GM10248 (cell line): ENCODE measurements around the gene COPZ2.
"Not testable (repeated sequence)": the region's sequence is repeated elsewhere in the genome, so short reads cannot be mapped to it uniquely, and the experiment has no call there.

Source experiments
- CTCF ChIA-PET: fragments of 300-600 bp; sonication (Branson Sonifier 250); formaldehyde crosslinking; extraction: SDS; loops from one replicate; lab custom pipeline; 2021; ENCODE audit warnings: antibody characterized with exemption; lab: Yijun Ruan, JAX
- POLR2A ChIA-PET: fragments of 350-650 bp; sonication (Branson Sonifier 250); formaldehyde crosslinking; extraction: SDS; loops from one replicate; lab custom pipeline; 2020; ENCODE audit warnings: antibody characterized with exemption; lab: Yijun Ruan, JAX
- DNase-seq: peaks from one replicate; pipeline ENCODE4 v3.0.0; 2012; ENCODE audit errors: extremely low spot score
- CTCF ChIP-seq: IDR thresholded peaks from 2 replicates; pipeline ENCODE4 v1.5.1; 2012; ENCODE audit warnings: mild to moderate bottlenecking, low read depth; ENCODE audit errors: extremely low read depth, missing control alignments, control extremely low read depth

The COPZ2 gene

DNA sequence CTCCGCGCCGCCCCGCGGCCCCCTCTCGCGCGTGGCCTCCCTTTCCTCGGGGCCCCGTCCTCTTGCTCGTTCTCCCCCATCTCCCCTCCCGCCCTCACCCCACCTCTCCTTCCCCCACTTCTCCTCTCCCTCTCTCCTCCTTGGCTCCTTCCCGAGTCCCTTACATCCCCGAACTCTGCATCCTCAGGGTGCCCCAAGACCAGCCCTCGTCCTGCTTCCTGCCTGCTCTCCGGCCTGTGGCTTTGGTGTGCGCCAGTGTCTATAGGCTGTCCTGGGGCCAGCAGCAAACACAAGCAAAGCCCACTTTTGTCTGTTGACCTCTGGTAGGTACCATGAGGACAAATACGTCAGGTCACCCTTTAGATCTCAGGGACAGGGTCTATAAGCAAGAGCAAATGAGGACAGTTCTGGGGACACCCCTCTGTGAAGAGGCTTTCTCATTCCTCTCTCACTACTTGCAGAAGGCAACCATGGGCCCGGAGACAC lies 284 bp upstream of the COPZ2 start:
- ChIA-PET CTCF (interaction anchor here (0.6 to 1.9 kb wide), 6 partner anchors 9 to 415 kb away, joined by 3 to 8 read pairs (median 3); no protein-coding TSS in a partner anchor), POLR2A (no interaction called here)
- TF ChIP-seq CTCF: no peak
- DNase-seq: no peak

- CTCF ChIA-PET: interaction anchor here (1.0 to 4.0 kb wide), 18 partner anchors 8 to 587 kb away, joined by 3 to 54 read pairs (median 5); partner anchors contain the start of gene NFE2L1
- TF ChIP-seq CTCF: no peak
- no peak for DNase-seq
- POLR2A ChIA-PET: interaction anchor here (0.5 to 0.6 kb wide), 2 partner anchors 40 to 1158 kb away, joined by 3 to 9 read pairs; no protein-coding TSS in a partner anchor
Observed at GRCh38 chr17:48036693-48037035, 933 bp downstream of the COPZ2 start.

GRCh38 chr17:48034734-48035133 lies 2.9 kb downstream of the COPZ2 start:
- POLR2A ChIA-PET, DNase-seq: not testable (repeated sequence)
- CTCF ChIA-PET: interaction anchor here (1.2 to 4.0 kb wide), 5 partner anchors 8 to 193 kb away, joined by 3 to 54 read pairs (median 7); no protein-coding TSS in a partner anchor

GRCh38 chr17:48031966-48032365 lies 5.6 kb downstream of the COPZ2 start:
- TF ChIP-seq CTCF: no peak
- POLR2A ChIA-PET: no interaction called here
- no peak for DNase-seq
- CTCF ChIA-PET: interaction anchor here (0.8 to 7.4 kb wide), 2 partner anchors 11 to 46 kb away, joined by 3 to 195 read pairs; no protein-coding TSS in a partner anchor

DNA sequence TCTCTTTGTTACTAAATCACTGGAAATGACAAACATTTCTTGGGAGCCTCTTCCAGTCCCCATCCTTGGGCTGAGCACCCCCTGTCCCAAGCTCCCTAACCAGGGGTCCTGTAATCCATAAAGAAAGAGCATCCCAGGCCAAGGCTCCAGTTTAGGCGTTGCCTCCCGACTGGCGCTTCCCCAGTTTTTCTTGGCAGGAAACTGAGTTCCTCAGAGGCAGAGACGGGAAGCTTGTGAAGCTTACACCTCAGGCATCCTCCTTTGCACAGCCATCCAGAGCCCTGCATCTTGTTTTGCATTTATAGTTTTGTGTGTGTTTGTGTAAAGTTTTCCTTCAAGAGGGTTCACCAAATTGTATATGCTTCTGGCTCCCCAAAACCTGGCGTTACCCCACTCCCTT lies 7.1 kb downstream of the COPZ2 start:
- POLR2A ChIA-PET: no interaction called here

DNA sequence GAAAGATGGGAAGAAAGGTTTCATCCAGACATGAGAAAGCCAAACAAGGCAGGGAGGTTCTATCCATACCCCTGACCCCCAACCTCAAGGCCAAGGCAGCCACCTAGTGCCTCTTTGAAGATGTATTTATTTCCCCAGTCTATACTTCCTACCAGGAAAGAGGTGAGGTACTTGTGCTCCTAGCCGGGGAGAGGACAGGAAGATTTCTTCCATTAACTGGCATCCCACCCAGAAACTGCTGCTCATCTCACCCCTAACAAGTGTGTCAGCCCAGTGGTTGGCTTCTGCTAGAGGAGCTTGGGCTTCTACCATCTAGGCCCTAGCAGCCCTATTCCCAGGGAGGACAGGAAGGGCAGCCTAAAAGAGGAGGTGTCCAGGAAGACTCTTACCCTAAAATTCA lies 8.9 kb downstream of the COPZ2 start:
- ChIA-PET POLR2A (no interaction called here), CTCF (interaction anchor here (1.1 to 7.4 kb wide), 3 partner anchors 49 to 608 kb away, joined by 3 to 195 read pairs (median 34); no protein-coding TSS in a partner anchor)
- DNase-seq: no peak
- TF ChIP-seq CTCF: no peak

More for the DNA sequence above, 7.1 kb downstream of the COPZ2 start:
- CTCF ChIA-PET: interaction anchor here (1.1 to 7.4 kb wide), 7 partner anchors 11 to 588 kb away, joined by 3 to 195 read pairs (median 4); partner anchors contain the start of genes NFE2L1 and SNX11
- no peak for TF ChIP-seq CTCF
- DNase-seq: no peak

- TF ChIP-seq CTCF: no peak
- DNase-seq: no peak
- POLR2A ChIA-PET: no interaction called here
- CTCF ChIA-PET: interaction anchor here (0.9 to 7.4 kb wide), 36 partner anchors 8 to 852 kb away, joined by 3 to 195 read pairs (median 6); partner anchors contain the start of genes CDK5RAP3, HOXB5, HOXB8 and NFE2L1
Observed at GRCh38 chr17:48027322-48027981, 10.1 kb downstream of the COPZ2 start.
